CD4-positive, CD25-positive, alpha-beta regulatory T cell (primary cell): ENCODE results near the gene CHIC1. TPM values are rescaled to one million over a fixed set of nuclear protein-coding genes. Genes with fewer than 3 reads are reported as not detected.
"Not testable (repeated sequence)": the region's sequence is repeated elsewhere in the genome, so short reads cannot be mapped to it uniquely, and the experiment has no call there.

Experiments used
- ATAC-seq, 2 donors: fragments of 150-1000 bp; cut with Tn5 transposase; one replicate each; pipeline ENCODE4 v1.10.0; 2021; ENCODE audit warnings: low read depth in 2 of 2, moderate number of reproducible peaks in 2 of 2, moderate library complexity in 1 of 2
- DNase-seq, 3 donors: peaks; one replicate each; pipeline versions ENCODE4 v3.0.0 to v3.0.0-alpha.2; 2012 to 2022; ENCODE audit warnings: mixed read lengths in 1 of 3
- H3K27ac ChIP-seq: one replicate; pipeline ENCODE4 v1.7.0; 2013; ENCODE audit warnings: mild to moderate bottlenecking, low read length; ENCODE audit not compliant: insufficient read depth, poor library complexity, severe bottlenecking
- H3K27me3 ChIP-seq: one replicate; pipeline ENCODE4 v1.7.0; 2013; ENCODE audit warnings: low read length; ENCODE audit not compliant: control insufficient read depth, insufficient read depth
- H3K36me3 ChIP-seq: one replicate; pipeline ENCODE4 v1.7.0; 2013; ENCODE audit warnings: mild to moderate bottlenecking, low read length, moderate library complexity; ENCODE audit not compliant: control insufficient read depth, insufficient read depth
- H3K4me1 ChIP-seq: 2 replicates; pipeline ENCODE4 v1.7.0; 2013; ENCODE audit warnings: mild to moderate bottlenecking, low read length; ENCODE audit not compliant: insufficient read depth, control insufficient read depth, poor library complexity, severe bottlenecking
- H3K4me3 ChIP-seq: one replicate; pipeline ENCODE4 v1.7.0; 2013; ENCODE audit warnings: low read depth, mild to moderate bottlenecking, low read length, moderate library complexity
- H3K9me3 ChIP-seq, 2 experiments: 1 replicate in 1 of 2; 2 replicates in 1 of 2; pipeline ENCODE4 v1.7.0; 2013; ENCODE audit warnings: low read length in 2 of 2, mild to moderate bottlenecking in 1 of 2, moderate library complexity in 1 of 2; ENCODE audit not compliant: control insufficient read depth in 2 of 2
- H3K27ac Mint-ChIP-seq, 3 donors: one replicate each; pipeline ENCODE4 v1.8.0; 2020 to 2022; ENCODE audit warnings: mild to moderate bottlenecking in 3 of 3, mixed read lengths in 3 of 3, moderate library complexity in 2 of 3
- H3K27me3 Mint-ChIP-seq: one replicate; pipeline ENCODE4 v1.8.0; 2022; ENCODE audit warnings: mild to moderate bottlenecking, mixed read lengths
- H3K36me3 Mint-ChIP-seq: one replicate; pipeline ENCODE4 v1.8.0; 2020; ENCODE audit warnings: mixed read lengths
- H3K4me1 Mint-ChIP-seq, 4 donors: one replicate each; pipeline ENCODE4 v1.8.0; 2020 to 2022; ENCODE audit warnings: mixed read lengths in 4 of 4, mild to moderate bottlenecking in 1 of 4
- H3K4me3 Mint-ChIP-seq, 4 donors: one replicate each; pipeline ENCODE4 v1.8.0; 2020 to 2022; ENCODE audit warnings: mild to moderate bottlenecking in 4 of 4, mixed read lengths in 4 of 4, moderate library complexity in 3 of 4
- H3K9me3 Mint-ChIP-seq, 7 donors: one replicate each; pipeline ENCODE4 v1.8.0; 2020 to 2022; ENCODE audit warnings: mixed read lengths in 7 of 7, mild to moderate bottlenecking in 3 of 7, moderate library complexity in 2 of 7
- polyA plus RNA-seq, 4 donors: library from polyadenylated mRNA; unstranded; fragments of 300-500 nt; fragmentation: Illumina TruSeq; gene quantifications; one replicate each; pipeline ENCODE4 v1.2.3, GENCODE V29; 2021
- total RNA-seq: library from RNA; stranded (reverse); gene quantifications from one replicate; pipeline ENCODE4 v1.2.3, GENCODE V29; 2022

Gene CHIC1
- total and polyA plus RNA-seq, 5 donors from 2014 or later: 2.5 to 8.2 (median 3.3) TPM

GRCh38 chrX:73647632-73648322 lies 84.8 kb downstream of the CHIC1 start:
- Mint-ChIP-seq H3K27ac (no peak overlapping the region), H3K9me3 (peaks cover 0 to 23% (median 2%) of the 10 kb centered on the region in 7 donors), H3K36me3 (peaks cover 15% of the 10 kb centered on the region), H3K27me3 (no peaks in the 10 kb centered on the region), H3K4me3 (no peak overlapping the region), H3K4me1 (no peaks in the 10 kb centered on the region)
- no peaks in the 10 kb centered on the region for H3K4me1 ChIP-seq
- peaks cover 4 to 5% of the 10 kb centered on the region in 2 experiments for H3K9me3 ChIP-seq
- ATAC-seq (no peak), DNase-seq (no peak)
- no peaks in the 10 kb centered on the region for H3K27me3 ChIP-seq
- H3K4me3 ChIP-seq: no peak overlapping the region
- no peak overlapping the region for H3K27ac ChIP-seq
- H3K36me3 ChIP-seq: peaks cover 5% of the 10 kb centered on the region

DNA sequence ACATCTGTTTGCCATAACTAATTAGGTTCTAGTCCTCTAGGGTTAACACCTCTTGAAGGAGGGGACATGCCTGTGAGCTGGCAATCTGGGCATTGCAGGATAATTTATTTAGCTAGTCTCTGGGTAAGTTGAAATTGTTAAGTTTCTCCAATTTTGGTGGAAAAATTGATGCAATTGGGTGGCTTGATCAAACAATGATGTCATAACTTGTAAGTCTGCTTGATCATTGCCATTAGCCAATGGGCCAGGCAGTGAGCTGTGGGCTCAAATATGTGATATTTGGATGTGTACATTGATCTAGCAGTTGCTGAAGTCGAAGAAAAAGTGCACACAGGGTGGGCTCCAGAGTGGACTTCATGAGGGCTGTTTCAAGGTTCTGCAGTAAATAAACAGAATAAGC lies 98.3 kb downstream of the CHIC1 start:
- not testable (repeated sequence) for H3K27ac Mint-ChIP-seq, H3K36me3 Mint-ChIP-seq, H3K27ac ChIP-seq, H3K36me3 ChIP-seq, H3K4me1 ChIP-seq, H3K27me3 ChIP-seq, H3K4me3 ChIP-seq, DNase-seq, H3K4me3 Mint-ChIP-seq, H3K4me1 Mint-ChIP-seq, ATAC-seq, H3K27me3 Mint-ChIP-seq
- H3K9me3 ChIP-seq: peaks cover 10 to 11% of the 10 kb centered on the region in 2 experiments
- H3K9me3 Mint-ChIP-seq: peaks cover 0 to 22% (median 2%) of the 10 kb centered on the region in 7 donors

DNA sequence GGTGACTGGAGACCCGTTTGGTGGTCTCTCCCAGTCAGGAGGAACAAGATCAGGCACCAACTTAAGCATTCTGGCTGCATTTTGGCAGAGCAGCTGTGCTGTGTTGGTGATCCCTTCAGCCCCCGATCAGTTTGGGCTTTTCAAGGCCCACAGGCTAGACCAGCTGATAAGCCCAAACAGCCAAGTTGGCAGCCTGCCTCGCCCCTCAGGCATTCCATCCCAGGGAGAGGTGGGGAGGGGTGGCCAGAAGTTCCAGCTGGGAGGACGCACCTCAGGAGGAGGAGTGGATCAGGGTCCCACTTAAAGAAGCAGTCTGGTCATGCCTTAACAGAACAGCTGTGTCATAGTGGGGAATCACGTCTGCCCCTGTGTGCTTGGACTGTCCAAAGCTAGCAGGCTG lies 105.8 kb downstream of the CHIC1 start:
- no peaks in the 10 kb centered on the region for H3K4me1 ChIP-seq
- H3K9me3 ChIP-seq: peaks cover 9 to 11% of the 10 kb centered on the region in 2 experiments
- no peaks in the 10 kb centered on the region for H3K36me3 ChIP-seq
- Mint-ChIP-seq H3K36me3 (peaks cover 19% of the 10 kb centered on the region), H3K9me3 (peaks cover 0 to 25% (median 12%) of the 10 kb centered on the region in 7 donors), H3K4me3 (no peak overlapping the region), H3K27me3 (no peaks in the 10 kb centered on the region), H3K4me1 (peaks cover 0 to 7% (median 5%) of the 10 kb centered on the region in 4 donors), H3K27ac (no peak overlapping the region)
- DNase-seq: no peak
- no peak for ATAC-seq
- H3K27me3 ChIP-seq: no peaks in the 10 kb centered on the region
- no peak overlapping the region for H3K4me3 ChIP-seq
- no peak overlapping the region for H3K27ac ChIP-seq

DNA sequence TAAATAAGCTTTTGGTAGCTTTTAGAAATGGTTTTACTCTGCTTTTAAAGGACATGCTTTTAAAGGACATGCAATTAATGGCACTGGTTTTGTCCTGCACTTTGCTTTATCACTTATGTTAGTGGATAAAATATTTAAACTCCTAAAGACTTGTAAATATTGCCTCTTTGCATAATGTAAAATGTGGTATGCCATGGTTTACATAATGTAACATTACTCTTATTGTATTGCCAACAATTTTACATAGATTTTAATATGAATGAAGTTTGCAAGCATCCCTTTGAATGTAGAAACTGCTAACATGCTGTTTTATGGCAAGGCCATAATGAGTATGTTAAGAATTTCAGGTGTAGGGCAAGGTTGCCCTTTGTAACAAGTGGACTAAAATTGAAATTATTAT lies 118.4 kb downstream of the CHIC1 start:
- no peak overlapping the region for H3K4me3 Mint-ChIP-seq
- Histone ChIP-seq H3K27me3 (no peaks in the 10 kb centered on the region), H3K4me1 (no peaks in the 10 kb centered on the region), H3K9me3 (no peaks in the 10 kb centered on the region), H3K4me3 (no peak overlapping the region), H3K36me3 (peaks cover 2% of the 10 kb centered on the region), H3K27ac (no peak overlapping the region)
- no peaks in the 10 kb centered on the region for H3K27me3 Mint-ChIP-seq
- ATAC-seq (no peak), DNase-seq (no peak)
- H3K36me3 Mint-ChIP-seq: peaks cover 7% of the 10 kb centered on the region
- H3K27ac Mint-ChIP-seq: no peak overlapping the region
- no peaks in the 10 kb centered on the region for H3K9me3 Mint-ChIP-seq
- peaks cover 0 to 2% (median 0%) of the 10 kb centered on the region in 4 donors for H3K4me1 Mint-ChIP-seq

DNA sequence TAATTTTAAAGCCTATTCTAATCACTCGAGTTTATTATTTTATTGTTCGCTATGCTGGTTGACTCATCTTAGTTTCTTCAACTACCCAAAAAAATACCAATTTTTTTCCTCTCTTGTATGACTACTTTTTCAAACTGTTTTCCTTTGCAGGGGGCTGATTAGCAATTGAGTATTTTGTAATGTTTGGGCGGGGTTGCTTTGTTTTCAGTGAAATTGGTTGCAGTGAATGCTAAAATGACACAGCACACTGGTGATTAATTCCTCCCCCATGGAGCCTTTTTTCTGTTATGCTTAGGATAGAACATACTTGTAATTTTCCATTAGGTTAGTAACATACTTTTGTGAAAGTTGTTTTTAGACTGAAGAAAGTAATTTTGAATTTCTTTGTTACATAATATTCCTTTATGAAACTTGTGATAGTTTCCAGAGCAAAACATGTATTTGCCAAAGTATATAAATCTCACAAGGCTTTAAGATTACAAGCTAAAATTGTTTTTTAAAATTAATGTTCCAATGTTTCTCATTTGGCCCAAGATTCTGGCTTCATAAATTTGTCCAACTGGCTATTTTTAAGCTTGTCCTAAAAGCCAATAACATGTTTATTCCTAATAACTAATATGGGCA lies 120.4 kb downstream of the CHIC1 start:
- ATAC-seq: no peak
- Histone ChIP-seq H3K4me1 (no peaks in the 10 kb centered on the region), H3K36me3 (peaks cover 2% of the 10 kb centered on the region), H3K9me3 (no peaks in the 10 kb centered on the region), H3K27me3 (no peaks in the 10 kb centered on the region), H3K4me3 (no peak overlapping the region), H3K27ac (no peak overlapping the region)
- Mint-ChIP-seq H3K27me3 (no peaks in the 10 kb centered on the region), H3K4me1 (peaks cover 0 to 2% (median 0%) of the 10 kb centered on the region in 4 donors), H3K4me3 (no peak overlapping the region), H3K27ac (no peak overlapping the region), H3K36me3 (peaks cover 20% of the 10 kb centered on the region), H3K9me3 (peaks cover 0 to 4% (median 0%) of the 10 kb centered on the region in 7 donors)
- DNase-seq: no peak

- not testable (repeated sequence) for H3K4me1 Mint-ChIP-seq, H3K9me3 ChIP-seq, H3K4me3 ChIP-seq, ATAC-seq, H3K27ac ChIP-seq, H3K4me3 Mint-ChIP-seq, H3K27ac Mint-ChIP-seq, H3K27me3 ChIP-seq, DNase-seq, H3K27me3 Mint-ChIP-seq, H3K36me3 ChIP-seq, H3K4me1 ChIP-seq, H3K36me3 Mint-ChIP-seq
- peaks cover 0 to 19% (median 7%) of the 10 kb centered on the region in 7 donors for H3K9me3 Mint-ChIP-seq
Measured at GRCh38 chrX:73707014-73707413, 144.0 kb downstream of the CHIC1 start.

- Histone ChIP-seq H3K4me3 (no peak overlapping the region), H3K36me3 (no peaks in the 10 kb centered on the region), H3K27ac (no peak overlapping the region), H3K4me1 (no peaks in the 10 kb centered on the region), H3K9me3 (no peaks in the 10 kb centered on the region), H3K27me3 (no peaks in the 10 kb centered on the region)
- H3K9me3 Mint-ChIP-seq: peaks cover 0 to 5% (median 0%) of the 10 kb centered on the region in 7 donors
- DNase-seq (no peak), ATAC-seq (no peak)
- no peaks in the 10 kb centered on the region for H3K36me3 Mint-ChIP-seq
- no peaks in the 10 kb centered on the region for H3K4me1 Mint-ChIP-seq
- no peaks in the 10 kb centered on the region for H3K27me3 Mint-ChIP-seq
- no peak overlapping the region for H3K4me3 Mint-ChIP-seq
- H3K27ac Mint-ChIP-seq: no peak overlapping the region
Measured at GRCh38 chrX:73728602-73729001, 165.6 kb downstream of the CHIC1 start.
